ENCODE data around the gene MTMR1.

Gene MTMR1

GRCh38 chrX:150762258-150763165, 69.3 kb downstream of the MTMR1 start:
- no peak for DNase-seq (ENCODE audit: low spot score)

GRCh38 chrX:150763303-150763797, 70.2 kb downstream of the MTMR1 start:
- no peak for DNase-seq (ENCODE audit: low spot score)

GRCh38 chrX:150763810-150764209, 70.6 kb downstream of the MTMR1 start:
- no peak for DNase-seq (ENCODE audit: low spot score)

GRCh38 chrX:150765237-150765636, 72.0 kb downstream of the MTMR1 start:
- no peak for DNase-seq (ENCODE audit: low spot score)

GRCh38 chrX:150765782-150766350, 72.7 kb downstream of the MTMR1 start:
- DNase-seq (ENCODE audit: low spot score), result no peak

GRCh38 chrX:150766351-150767044, 73.3 kb downstream of the MTMR1 start:
- no peak for DNase-seq (ENCODE audit: low spot score)

DNA sequence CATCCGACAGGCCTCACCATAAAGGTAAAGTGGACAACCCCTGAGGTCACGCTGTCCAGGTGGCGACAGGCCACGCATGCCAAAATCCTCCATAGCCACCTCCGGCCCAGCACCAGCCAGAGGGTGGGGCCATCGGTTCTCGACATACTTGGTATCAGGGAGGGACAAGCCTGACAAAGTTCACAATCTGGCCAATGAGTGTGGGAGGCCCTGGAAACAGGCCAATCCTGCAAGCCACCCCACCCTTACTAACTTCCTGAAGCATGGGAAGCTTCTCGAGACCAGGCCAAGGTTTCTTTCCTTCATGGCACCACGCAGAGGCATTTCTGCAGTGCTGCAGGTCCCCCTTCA, 73.8 kb downstream of the MTMR1 start:
- no peak for DNase-seq (ENCODE audit: low spot score)

DNA sequence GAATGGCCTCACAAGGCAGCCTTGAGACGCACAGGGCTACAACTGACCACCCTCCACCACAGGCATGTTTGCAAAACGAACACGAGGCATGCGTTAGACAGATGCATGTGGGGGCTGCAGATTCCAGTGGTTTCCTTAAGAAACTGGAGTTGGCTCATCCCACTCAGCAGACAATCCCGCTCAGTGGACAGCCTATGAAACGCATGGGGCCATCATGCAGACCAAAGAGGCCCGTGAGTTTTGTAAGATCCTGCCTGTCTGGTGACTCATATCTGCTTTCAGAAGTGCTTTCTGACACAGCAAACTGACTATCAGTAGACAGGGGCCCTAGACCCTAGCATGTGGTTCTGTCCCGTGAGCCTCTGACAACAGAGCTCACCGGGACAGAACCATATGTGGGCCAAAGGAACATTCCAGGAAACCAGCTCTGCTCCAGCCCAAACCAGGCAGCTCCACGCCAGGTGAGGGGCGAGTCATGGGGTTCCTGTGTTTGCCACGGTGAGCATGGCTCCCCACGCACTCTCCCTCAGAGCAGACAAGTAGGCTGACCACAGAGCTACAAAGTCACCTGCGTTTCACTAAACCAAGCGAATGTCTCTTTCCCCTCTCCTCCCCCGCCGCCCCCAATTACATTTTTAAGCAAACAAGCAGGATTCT, 74.4 kb downstream of the MTMR1 start:
- peak; percentile 35 for DNase-seq (ENCODE audit: low spot score)

DNA sequence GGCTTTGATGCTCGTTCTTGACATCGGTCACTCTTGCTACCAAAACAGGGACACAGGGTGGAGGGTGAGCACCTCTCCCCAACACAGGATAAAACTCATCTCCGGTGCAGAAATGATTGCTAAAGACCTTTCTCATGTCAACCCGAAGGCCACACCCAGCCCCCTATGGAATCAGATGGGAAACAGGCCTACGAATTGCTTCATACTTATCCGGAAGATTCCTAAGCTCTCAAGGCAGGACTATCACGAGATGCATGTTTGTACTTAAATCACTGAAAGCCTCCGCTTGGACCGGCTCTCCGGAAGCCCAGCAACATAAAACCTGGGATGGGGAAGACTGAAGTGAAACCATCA, 74.9 kb downstream of the MTMR1 start:
- DNase-seq (ENCODE audit: low spot score), result no peak

GRCh38 chrX:150768580-150769190, 75.5 kb downstream of the MTMR1 start:
- DNase-seq (ENCODE audit: low spot score), result no peak

DNA sequence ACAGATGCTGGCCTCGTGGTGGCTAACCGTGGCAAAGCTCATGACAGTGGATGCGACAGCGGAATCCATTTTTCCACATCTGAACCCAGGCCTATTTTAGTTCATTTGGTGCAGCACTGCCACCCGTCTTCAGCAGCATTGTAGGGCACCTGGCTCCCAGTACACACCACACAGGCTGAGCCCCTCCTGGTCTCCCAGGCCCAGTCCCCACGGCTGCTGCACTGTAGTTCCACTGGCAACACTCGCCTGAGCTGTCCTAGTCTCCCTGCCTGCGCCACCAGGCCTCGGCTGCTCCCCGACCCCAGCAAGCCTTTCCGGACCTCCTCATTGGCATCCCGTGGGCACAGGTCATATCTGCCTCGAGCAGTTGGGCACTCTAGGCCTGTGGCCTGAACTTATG, 76.2 kb downstream of the MTMR1 start:
- DNase-seq (ENCODE audit: low spot score), result no peak

DNA sequence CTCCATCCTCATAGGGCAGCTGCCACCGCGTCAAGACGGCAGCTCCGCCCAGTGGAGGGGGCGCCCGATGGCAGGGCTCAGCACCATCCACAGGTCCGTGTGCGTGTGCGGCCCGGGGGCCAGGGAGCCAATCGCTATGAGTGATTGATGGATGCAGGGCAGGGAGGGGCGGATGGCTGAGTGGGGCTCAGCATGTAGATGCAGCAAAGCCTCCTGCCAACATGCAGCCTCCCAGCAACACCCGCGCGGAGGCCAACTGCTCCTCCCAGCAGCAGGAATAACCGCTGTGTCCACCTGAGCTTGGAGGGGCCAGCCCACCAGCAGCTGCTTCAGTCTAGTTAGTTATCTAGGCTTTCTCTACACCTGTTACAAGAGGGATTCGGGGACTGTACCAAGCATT, 77.4 kb downstream of the MTMR1 start:
- no peak for DNase-seq (ENCODE audit: low spot score)

GRCh38 chrX:150771116-150771515, 77.9 kb downstream of the MTMR1 start:
- no peak for DNase-seq (ENCODE audit: low spot score)

DNA sequence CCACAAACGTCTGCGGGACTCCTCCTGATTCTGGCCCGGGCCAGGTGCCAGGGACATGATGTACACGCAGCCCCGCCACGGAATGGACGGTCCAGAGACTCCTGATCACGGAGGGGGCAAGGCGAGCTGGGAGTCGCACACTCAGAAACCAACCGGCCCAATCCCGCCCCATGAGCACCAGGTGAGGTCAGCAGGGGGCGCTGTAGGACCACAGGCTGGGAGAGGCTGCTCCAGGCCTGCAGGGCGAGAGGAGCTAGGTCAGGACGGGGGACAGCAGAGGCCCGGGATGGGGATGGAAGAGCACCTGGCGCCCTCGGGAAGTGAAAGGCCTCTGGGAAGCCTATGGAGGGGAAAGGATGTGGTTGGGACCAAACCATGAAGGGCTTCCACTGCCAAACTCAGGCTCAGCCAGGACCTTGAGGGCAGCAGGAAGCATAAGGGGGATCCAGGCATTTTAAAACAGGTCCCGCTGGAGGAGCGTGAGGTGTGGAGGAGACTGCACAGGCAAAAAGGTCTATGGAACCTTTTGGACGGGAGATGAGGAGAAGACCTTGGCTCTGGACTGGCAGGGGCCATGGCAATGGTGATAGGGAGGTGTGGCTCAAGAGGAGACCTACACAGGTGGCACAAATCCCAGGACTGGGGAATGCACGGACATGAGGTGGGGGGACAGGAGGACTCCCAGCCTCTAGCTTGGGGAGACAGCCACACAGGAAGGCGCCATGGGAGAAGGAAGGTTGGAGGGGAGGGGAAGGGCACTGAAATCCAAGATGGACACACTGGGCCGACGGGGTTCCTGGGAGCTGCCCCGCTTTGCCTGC, 79.2 kb downstream of the MTMR1 start:
- peak; percentile 50 for DNase-seq (ENCODE audit: low spot score)

GRCh38 chrX:150773117-150773516, 79.9 kb downstream of the MTMR1 start:
- DNase-seq (ENCODE audit: low spot score), result no peak

DNA sequence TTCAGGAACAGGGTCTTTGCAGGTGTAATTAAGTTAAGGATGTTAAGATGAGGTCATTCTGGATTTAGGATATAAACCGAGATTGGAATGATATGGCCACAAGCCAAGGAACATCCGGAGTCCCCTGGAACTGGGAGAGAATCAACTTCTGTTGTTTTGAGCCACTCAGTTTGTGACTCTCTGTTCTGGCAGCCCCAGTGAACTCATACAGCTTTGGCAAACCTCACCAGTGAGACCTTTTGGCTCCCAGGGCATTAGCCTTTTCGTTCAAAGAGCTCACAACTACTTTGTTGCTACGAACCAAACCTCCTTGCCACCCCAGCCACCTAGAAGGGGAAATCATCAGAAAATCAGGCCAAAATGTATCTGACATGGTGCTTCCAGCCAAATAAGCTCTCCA, 80.4 kb downstream of the MTMR1 start:
- no peak for DNase-seq (ENCODE audit: low spot score)

DNA sequence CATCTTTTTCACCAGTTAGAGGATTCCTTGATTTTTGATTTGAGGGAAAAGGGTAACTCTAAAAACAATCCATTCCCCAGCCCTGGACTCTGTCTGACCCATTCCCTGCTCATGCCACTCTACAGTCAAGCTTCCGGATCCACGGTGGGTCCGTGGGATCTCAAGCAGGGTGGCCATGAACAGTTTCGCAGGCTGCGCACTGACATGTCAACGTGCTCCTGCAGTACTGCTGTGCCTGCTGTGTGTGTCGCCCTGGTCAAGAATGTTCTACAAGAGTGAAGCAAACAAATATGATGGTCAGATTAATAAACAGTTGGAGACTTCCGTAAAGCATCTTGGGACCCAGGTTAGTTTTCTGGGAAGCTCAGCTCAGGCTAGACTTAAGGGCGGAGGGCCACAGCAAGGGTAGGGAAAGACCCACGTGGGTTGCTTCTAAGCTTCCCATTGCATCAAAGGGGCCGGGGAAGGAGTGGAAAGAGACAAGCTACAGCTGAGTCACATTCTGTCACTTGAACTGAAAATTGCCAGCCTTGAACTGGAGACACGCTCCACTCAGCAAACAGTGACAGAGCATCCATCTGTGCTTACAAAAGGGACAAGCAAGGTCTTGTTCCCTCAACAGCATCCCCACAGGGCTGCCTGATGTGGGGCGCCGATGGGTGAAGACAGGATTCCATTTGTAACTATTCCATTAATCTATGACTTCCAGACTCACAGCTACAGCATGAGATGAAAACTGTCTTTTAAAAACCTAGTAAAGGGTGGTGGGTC, 81.8 kb downstream of the MTMR1 start:
- no peak for DNase-seq (ENCODE audit: low spot score)

DNA sequence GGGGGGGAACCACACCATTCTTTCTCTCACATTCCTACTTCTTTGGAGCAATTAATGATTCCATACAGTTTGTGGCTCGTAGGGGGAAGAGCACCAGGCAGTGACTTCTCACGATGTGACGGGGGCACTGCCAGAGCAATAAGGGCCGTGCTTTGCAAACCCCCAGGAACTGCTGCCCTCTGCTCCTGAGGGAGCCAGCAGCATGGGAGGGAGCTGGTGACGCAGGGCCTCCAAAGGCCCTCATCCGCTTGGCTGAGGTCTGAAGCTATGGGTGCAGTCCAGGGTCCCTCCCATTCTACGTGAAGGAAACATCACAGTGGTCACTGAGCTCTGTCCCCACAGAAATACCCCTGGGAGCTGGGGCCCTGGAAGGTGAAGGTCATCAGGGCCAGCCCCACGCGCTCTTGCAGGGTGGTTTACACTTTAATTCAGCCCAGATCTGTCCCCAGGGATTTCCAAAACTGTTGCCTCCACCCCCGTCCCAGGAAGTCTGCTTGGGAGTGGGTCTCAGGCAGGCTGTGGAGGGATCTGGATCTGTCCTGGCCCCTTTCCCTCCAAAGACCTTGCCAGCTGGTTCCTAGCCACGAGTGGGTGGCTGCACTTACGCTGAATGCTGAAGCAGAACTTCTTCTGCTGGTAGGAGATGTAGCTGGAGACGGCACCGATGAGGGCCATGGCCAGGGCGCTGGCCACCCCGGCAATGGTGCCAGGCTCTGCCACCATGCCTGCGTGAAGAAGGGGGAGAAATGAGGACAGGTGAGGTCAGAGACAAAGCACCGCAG, 82.6 kb downstream of the MTMR1 start:
- no peak for DNase-seq (ENCODE audit: low spot score)

DNA sequence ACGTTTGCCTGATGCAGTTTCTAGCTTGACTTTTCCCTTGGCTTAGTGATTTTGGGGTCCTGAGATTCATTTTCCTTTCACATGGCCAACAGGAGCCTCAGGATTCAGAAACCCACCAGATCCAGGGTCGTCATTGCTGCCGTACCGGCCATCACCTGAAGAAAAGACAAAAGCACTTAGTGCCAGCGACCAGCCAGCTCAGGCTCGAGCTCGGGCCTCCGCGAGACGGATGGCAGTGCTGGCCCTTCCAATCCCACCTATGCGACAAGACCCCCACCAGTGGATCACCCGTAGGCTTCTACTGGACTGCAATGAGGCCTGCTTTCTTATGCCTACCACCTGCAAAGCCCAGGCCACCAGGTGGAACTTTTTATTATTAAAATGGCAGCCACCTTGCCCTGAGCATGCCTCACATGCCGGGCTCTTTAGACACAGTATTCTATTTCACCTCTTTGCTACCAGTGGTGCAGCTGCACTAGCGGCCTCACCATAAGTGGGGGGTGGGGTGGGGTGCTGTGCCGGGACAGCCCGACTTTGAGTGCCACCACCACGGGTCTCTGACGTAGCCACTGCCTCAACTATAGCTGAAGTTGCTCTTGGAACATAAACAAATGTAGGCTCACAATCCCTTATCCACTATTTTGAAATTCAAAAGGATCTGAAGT, 84.3 kb downstream of the MTMR1 start:
- no peak for DNase-seq (ENCODE audit: low spot score)
